Thyroid gland (tissue), 4 donors: Measurements from ENCODE around the gene ENTHD1. TPM values are rescaled to one million over a fixed set of nuclear protein-coding genes. Genes with fewer than 3 reads are reported as not detected.

Experiments used
- DNase-seq, 2 donors: peaks; one replicate each; pipeline ENCODE4 v3.0.0-alpha.2; 2019
- H3K27ac ChIP-seq, 3 donors: fragments of 200-600 bp; sonication (generic); 1 replicate in 2 of 3; 2 replicates in 1 of 3; pipeline ENCODE4 v1.5.1; 2016 to 2019; ENCODE audit warnings: mild to moderate bottlenecking in 1 of 3, moderate library complexity in 1 of 3
- H3K27me3 ChIP-seq: fragments of 200-600 bp; sonication (generic); one replicate; pipeline ENCODE4 v1.5.1; 2019
- H3K36me3 ChIP-seq, 2 donors: fragments of 200-600 bp; sonication (generic); one replicate each; pipeline ENCODE4 v1.5.1; 2016 to 2019
- H3K4me1 ChIP-seq, 2 donors: fragments of 200-600 bp; sonication (generic); one replicate each; pipeline ENCODE4 v1.5.1; 2017 to 2019
- H3K4me3 ChIP-seq, 3 donors: fragments of 200-600 bp; sonication (generic); replicated peaks in 1 of 3; 1 replicate in 2 of 3; 2 replicates in 1 of 3; pipeline ENCODE4 v1.5.1; 2016; ENCODE audit warnings: mild to moderate bottlenecking in 1 of 3
- H3K9me3 ChIP-seq: fragments of 200-600 bp; sonication (generic); one replicate; pipeline ENCODE4 v1.5.1; 2017
- POLR2A ChIP-seq, 2 donors: fragments of 450-650 bp; IDR thresholded peaks; one replicate each; pipeline ENCODE4 v1.6.1; 2017; ENCODE audit warnings: antibody characterized with exemption in 2 of 2, mild to moderate bottlenecking in 2 of 2, moderate library complexity in 1 of 2
- WGBS, 2 donors: methylation state at CpG; one replicate each; pipeline ENCODE4 v1.1.5; 2017; 5-methylcytosine and 5-hydroxymethylcytosine counted together
- intact Hi-C: fragments of 100-400 bp; cut with DNase I; formaldehyde crosslinking; loops from one replicate; pipeline ENCODE4 v1.15.1; 2023
- total RNA-seq, 4 donors: library from RNA; depleted of rRNA; stranded (reverse); fragments of >200 nt; gene quantifications; one replicate each; pipeline ENCODE4 v1.2.3, GENCODE V29; 2016
- TF ChIP-seq, protein P1 (sequence below), 6 experiments: fragments of 200-600 bp in 3 of 6; fragments of 450-650 bp in 3 of 6; sonication (generic) in 3 of 6; IDR thresholded peaks; one replicate each; pipeline ENCODE4 v1.5.1; 2016 to 2019; ENCODE audit warnings: antibody characterized with exemption in 6 of 6, mild to moderate bottlenecking in 2 of 6, inconsistent platforms in 1 of 6, moderate library complexity in 1 of 6

The ENTHD1 gene
- total RNA-seq, 4 donors from 2014 or later: 1.3 TPM; not detected in 3

DNA sequence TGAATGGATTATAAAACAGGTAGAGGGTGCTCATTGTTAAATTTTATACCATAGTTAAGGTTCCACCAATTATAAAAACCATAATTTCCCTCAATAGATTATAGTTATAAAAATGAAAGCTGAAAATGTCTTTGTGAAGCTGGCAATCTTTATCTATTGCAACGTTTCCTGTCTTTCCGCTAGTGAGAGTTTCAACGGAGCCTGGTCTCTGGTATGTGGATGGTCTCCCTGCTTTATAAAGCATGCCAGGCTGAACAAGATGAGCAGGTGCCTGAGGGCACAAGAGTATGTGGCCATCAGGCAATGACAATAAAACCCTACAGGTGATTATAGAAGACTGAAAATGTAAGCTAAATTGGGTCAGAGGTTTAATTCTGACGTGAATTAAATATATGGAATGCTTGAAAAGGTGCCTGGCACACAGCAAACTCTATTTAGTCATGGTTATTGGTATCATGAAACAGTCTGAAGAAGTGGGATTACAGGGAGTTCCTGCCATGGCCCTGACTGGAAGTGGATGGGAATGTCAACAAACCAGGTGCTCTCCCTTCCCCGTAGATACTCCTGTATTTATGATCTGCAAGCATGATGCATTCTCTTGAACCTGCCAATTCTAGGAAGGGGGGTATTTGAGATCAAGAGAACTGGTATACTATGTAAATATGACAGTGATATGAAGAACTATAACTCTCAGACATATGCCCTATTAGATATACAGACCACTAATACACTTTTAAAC is 115.7 kb downstream of the ENTHD1 start:
- 68 to 77% methylated on average over 5 of the region's 5 CpGs for WGBS, 2 donors
- H3K27ac ChIP-seq: no peak overlapping the region
- DNase-seq: no peak
- no peaks in the 10 kb centered on the region for H3K4me1 ChIP-seq
- no peak overlapping the region for H3K4me3 ChIP-seq
- H3K9me3 ChIP-seq: no peaks in the 10 kb centered on the region
- no peaks in the 10 kb centered on the region for H3K36me3 ChIP-seq
- intact Hi-C loops: no loop called here
- H3K27me3 ChIP-seq: no peaks in the 10 kb centered on the region
- TF ChIP-seq POLR2A (IDR thresholded peaks at IDR 0.05): no peak
- TF ChIP-seq, protein P1, sequence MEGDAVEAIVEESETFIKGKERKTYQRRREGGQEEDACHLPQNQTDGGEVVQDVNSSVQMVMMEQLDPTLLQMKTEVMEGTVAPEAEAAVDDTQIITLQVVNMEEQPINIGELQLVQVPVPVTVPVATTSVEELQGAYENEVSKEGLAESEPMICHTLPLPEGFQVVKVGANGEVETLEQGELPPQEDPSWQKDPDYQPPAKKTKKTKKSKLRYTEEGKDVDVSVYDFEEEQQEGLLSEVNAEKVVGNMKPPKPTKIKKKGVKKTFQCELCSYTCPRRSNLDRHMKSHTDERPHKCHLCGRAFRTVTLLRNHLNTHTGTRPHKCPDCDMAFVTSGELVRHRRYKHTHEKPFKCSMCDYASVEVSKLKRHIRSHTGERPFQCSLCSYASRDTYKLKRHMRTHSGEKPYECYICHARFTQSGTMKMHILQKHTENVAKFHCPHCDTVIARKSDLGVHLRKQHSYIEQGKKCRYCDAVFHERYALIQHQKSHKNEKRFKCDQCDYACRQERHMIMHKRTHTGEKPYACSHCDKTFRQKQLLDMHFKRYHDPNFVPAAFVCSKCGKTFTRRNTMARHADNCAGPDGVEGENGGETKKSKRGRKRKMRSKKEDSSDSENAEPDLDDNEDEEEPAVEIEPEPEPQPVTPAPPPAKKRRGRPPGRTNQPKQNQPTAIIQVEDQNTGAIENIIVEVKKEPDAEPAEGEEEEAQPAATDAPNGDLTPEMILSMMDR (IDR thresholded peaks at IDR 0.05): no peak

DNA sequence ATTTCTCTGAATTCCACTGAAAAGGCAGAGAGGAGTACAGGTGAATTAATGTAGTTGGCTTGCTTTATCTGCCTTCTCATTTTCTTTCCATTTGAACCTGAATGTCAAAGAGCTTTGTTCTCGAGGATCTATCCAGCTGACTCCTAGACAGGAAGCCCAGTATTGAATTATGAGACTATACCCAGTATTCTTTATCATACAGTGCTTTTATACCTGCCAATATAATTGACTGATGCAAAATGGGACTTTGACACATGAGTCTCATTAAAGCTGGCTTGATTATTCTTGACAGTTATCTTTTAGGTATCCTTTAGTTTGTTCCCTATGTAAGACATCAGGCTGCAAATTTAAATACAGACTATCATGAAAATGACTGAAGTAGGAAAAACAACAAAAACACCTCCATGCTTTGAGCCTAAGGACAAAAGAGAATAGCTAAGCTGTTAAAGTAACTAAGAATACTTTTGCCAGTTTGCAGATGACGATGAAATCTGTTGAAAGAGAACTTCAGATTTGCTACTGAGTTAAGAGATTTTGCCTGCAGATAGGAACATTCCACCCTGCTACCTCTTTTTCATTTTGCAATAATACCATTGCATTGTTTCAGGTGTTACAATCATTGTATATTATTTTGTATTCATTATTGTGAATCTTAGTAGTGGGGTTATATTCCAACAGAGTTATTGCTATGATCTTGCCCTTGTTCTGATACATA is 117.1 kb downstream of the ENTHD1 start:
- H3K27me3 ChIP-seq: no peaks in the 10 kb centered on the region
- H3K36me3 ChIP-seq: no peaks in the 10 kb centered on the region
- TF ChIP-seq POLR2A (IDR thresholded peaks at IDR 0.05): no peak
- TF ChIP-seq, protein P1 (IDR thresholded peaks at IDR 0.05): no peak
- no peak for DNase-seq
- H3K4me1 ChIP-seq: no peaks in the 10 kb centered on the region
- intact Hi-C loops: no loop called here
- no peaks in the 10 kb centered on the region for H3K9me3 ChIP-seq
- no peak overlapping the region for H3K4me3 ChIP-seq
- H3K27ac ChIP-seq: no peak overlapping the region
- 68 to 75% methylated on average over 2 of the region's 2 CpGs for WGBS, 2 donors

DNA sequence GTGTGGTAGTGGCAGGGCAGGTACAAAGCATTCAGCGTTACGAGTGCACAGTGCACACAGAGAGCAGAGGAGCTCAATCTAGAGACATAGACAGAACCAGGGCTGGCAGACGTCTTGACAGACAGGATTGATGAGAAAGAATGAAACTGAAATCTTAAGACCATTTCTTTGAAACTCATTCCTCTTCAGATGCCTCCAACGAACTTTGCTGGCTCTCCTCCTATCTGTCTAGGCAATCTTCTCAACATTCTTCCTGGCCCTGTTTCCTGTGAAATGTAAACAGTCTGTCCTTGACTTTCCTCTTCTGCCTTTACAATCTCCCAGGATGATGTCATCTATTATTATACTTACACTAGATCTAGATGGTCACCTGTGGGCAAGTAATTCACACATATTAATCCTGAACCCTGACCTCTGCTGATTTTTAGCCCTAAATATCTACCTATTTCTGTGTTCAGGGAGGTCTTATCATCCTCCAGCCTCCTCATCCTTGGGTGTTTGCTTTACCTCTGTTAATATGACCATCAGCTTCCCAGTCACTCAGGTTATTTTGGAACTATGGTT is 119.5 kb downstream of the ENTHD1 start:
- TF ChIP-seq POLR2A (IDR thresholded peaks at IDR 0.05): no peak
- TF ChIP-seq, protein P1 (IDR thresholded peaks at IDR 0.05): no peak
- 18 to 21% methylated on average over 4 of the region's 4 CpGs for WGBS, 2 donors
- Histone ChIP-seq H3K27ac (no peak overlapping the region), H3K36me3 (no peaks in the 10 kb centered on the region), H3K4me1 (no peaks in the 10 kb centered on the region), H3K4me3 (no peak overlapping the region), H3K9me3 (no peaks in the 10 kb centered on the region), H3K27me3 (no peaks in the 10 kb centered on the region)
- DNase-seq: peak; percentile 24 to 32
- intact Hi-C loops: no loop called here

DNA sequence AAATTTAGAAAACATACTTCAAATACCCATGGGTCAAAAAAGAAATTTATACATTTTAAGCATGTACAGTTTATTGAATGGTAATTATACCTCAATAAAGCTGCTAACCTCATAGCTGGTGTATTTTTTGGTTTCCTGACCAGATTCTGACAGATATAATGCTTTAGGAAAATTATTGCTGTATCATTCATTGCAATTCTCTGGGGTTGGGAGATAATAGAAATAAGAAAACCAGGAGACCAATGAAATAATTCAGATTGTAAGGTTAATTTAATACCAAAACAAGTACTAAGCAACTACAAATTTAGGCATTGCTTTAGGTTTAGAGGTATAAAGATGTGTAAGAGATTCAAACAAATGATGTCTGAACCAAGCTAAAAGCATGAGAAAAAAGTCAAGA is 120.1 kb downstream of the ENTHD1 start:
- Histone ChIP-seq H3K4me1 (no peaks in the 10 kb centered on the region), H3K36me3 (no peaks in the 10 kb centered on the region), H3K27ac (no peak overlapping the region), H3K9me3 (no peaks in the 10 kb centered on the region), H3K27me3 (no peaks in the 10 kb centered on the region), H3K4me3 (no peak overlapping the region)
- intact Hi-C loops: no loop called here
- TF ChIP-seq POLR2A (IDR thresholded peaks at IDR 0.05): no peak
- TF ChIP-seq, protein P1 (IDR thresholded peaks at IDR 0.05): no peak
- no peak for DNase-seq

DNA sequence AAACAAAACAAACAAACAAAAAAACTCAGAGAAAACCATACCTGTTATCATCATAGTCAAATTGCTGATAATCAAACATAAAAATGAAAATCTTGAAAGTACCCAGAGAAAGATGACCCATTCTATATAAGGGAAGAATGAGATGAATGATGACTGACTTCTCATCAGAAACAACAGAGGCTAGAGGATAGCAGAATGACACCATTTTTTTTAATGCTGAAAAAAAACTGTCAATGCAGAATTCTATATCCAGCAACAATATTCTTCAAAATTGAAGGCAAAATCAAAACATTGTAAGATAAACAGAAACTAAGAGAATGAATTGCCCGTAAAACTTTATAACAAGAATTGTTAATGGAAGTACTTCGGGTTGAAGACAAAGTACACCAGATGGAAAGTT is 122.1 kb downstream of the ENTHD1 start:
- WGBS, 2 donors: 90 to 95% methylated on average over 2 of the region's 2 CpGs

More for the DNA sequence above, 122.1 kb downstream of the ENTHD1 start:
- intact Hi-C loops: no loop called here
- H3K27ac ChIP-seq: no peak overlapping the region
- no peaks in the 10 kb centered on the region for H3K27me3 ChIP-seq
- DNase-seq: no peak
- H3K4me1 ChIP-seq: no peaks in the 10 kb centered on the region
- TF ChIP-seq, protein P1 (IDR thresholded peaks at IDR 0.05): no peak
- no peak for TF ChIP-seq POLR2A (IDR thresholded peaks at IDR 0.05)
- no peaks in the 10 kb centered on the region for H3K36me3 ChIP-seq
- no peaks in the 10 kb centered on the region for H3K9me3 ChIP-seq
- no peak overlapping the region for H3K4me3 ChIP-seq
